WTC11 (cell line): Measurements from ENCODE around the gene TMEM164. TPM values are rescaled to one million over a fixed set of nuclear protein-coding genes. Genes with fewer than 3 reads are reported as not detected.

Experiments used
- ATAC-seq: fragments of 200-7000 bp; cut with Tn5 transposase; 2 replicates; pipeline ENCODE4 v1.10.0; 2021; ENCODE audit warnings: mild to moderate bottlenecking, moderate library complexity
- CTCF ChIA-PET: fragments of 300-600 bp; sonication (Branson Sonifier 250); formaldehyde crosslinking; loops from one replicate; lab custom pipeline; 2021; ENCODE audit warnings: antibody characterized with exemption; lab: Charles Lee
- POLR2A ChIA-PET: fragments of 350-600 bp; sonication (Branson Sonifier 250); formaldehyde crosslinking; loops from one replicate; lab custom pipeline; 2021; ENCODE audit warnings: antibody characterized with exemption; lab: Charles Lee
- DNase-seq: peaks from one replicate; pipeline ENCODE4 v3.0.0; 2021; ENCODE audit warnings: low spot score
- H3K27ac Mint-ChIP-seq: 2 replicates; pipeline ENCODE4 v1.8.0; 2021; ENCODE audit warnings: mixed read lengths
- H3K27me3 Mint-ChIP-seq: 2 replicates; pipeline ENCODE4 v1.8.0; 2021; ENCODE audit warnings: low read depth, mild to moderate bottlenecking, moderate library complexity, mixed read lengths
- H3K36me3 Mint-ChIP-seq: 2 replicates; pipeline ENCODE4 v1.8.0; 2021; ENCODE audit warnings: mixed read lengths
- H3K4me1 Mint-ChIP-seq: 2 replicates; pipeline ENCODE4 v1.8.0; 2022; ENCODE audit warnings: mixed read lengths
- H3K4me3 Mint-ChIP-seq: 2 replicates; pipeline ENCODE4 v1.8.0; 2021; ENCODE audit warnings: mild to moderate bottlenecking, moderate library complexity, mixed read lengths
- H3K9me3 Mint-ChIP-seq: 2 replicates; pipeline ENCODE4 v1.8.0; 2021; ENCODE audit warnings: mixed read lengths
- CBFB ChIP-seq: sonication (generic); formaldehyde crosslinking; IDR thresholded peaks from 2 replicates; pipeline ENCODE4 v1.8.1; 2022; ENCODE audit warnings: mild to moderate bottlenecking, low read depth, missing genetic modification reagents
- CDX4 ChIP-seq: fragments of 250-450 bp; sonication (Bioruptor Pico); IDR thresholded peaks from 2 replicates; pipeline ENCODE4 v1.9.0; 2021; ENCODE audit warnings: moderate library complexity, mild to moderate bottlenecking, inconsistent platforms, borderline replicate concordance
- CREM ChIP-seq: sonication (generic); formaldehyde crosslinking; IDR thresholded peaks from 2 replicates; pipeline ENCODE4 v1.8.1; 2022; ENCODE audit warnings: mild to moderate bottlenecking, missing genetic modification reagents, moderate library complexity
- FOXP1 ChIP-seq: sonication (generic); formaldehyde crosslinking; IDR thresholded peaks from 2 replicates; pipeline ENCODE4 v1.8.0; 2022; ENCODE audit warnings: missing genetic modification reagents, mild to moderate bottlenecking, moderate library complexity, borderline replicate concordance
- GTF2I ChIP-seq: fragments of 250-450 bp; sonication (Bioruptor Pico); conservative IDR thresholded peaks from 2 replicates; pipeline ENCODE4 v1.4.0; 2021; ENCODE audit warnings: mild to moderate bottlenecking
- NFE2L1 ChIP-seq: sonication (generic); formaldehyde crosslinking; IDR thresholded peaks from 2 replicates; pipeline ENCODE4 v1.8.1; 2023; ENCODE audit warnings: missing genetic modification reagents
- NFYB ChIP-seq: sonication (generic); formaldehyde crosslinking; conservative IDR thresholded peaks from 2 replicates; pipeline ENCODE4 v1.8.0; 2022; ENCODE audit warnings: low read depth, missing genetic modification reagents
- PREB ChIP-seq: sonication (generic); formaldehyde crosslinking; IDR thresholded peaks from 2 replicates; pipeline ENCODE4 v1.8.1; 2022; ENCODE audit warnings: mild to moderate bottlenecking, missing genetic modification reagents, moderate library complexity, borderline replicate concordance
- PRRX2 ChIP-seq: fragments of 250-450 bp; sonication (Bioruptor Pico); IDR thresholded peaks from 2 replicates; pipeline ENCODE4 v1.8.0; 2021; ENCODE audit warnings: mild to moderate bottlenecking
- RELA ChIP-seq: sonication (generic); formaldehyde crosslinking; IDR thresholded peaks from 2 replicates; pipeline ENCODE4 v1.8.1; 2022; ENCODE audit warnings: missing genetic modification reagents, mild to moderate bottlenecking, borderline replicate concordance
- ZNF121 ChIP-seq: sonication (generic); formaldehyde crosslinking; IDR thresholded peaks from 2 replicates; pipeline ENCODE4 v1.8.0; 2023; ENCODE audit warnings: missing genetic modification reagents
- ZNF425 ChIP-seq: fragments of 250-450 bp; sonication (Bioruptor Pico); conservative IDR thresholded peaks from 2 replicates; pipeline ENCODE4 v1.9.0; 2021; ENCODE audit warnings: mild to moderate bottlenecking
- total RNA-seq: library from RNA; stranded (reverse); gene quantifications from 3 replicates; pipeline ENCODE4 v1.2.3, GENCODE V29; 2021
- TF ChIP-seq, protein P1 (sequence below): sonication (generic); formaldehyde crosslinking; IDR thresholded peaks from 2 replicates; pipeline ENCODE4 v1.8.1; 2023; ENCODE audit warnings: mild to moderate bottlenecking, missing genetic modification reagents, borderline replicate concordance
- TF ChIP-seq, protein P2 (sequence below): sonication (generic); formaldehyde crosslinking; IDR thresholded peaks from 2 replicates; pipeline ENCODE4 v1.8.1; 2023; ENCODE audit warnings: mild to moderate bottlenecking, missing genetic modification reagents
- TF ChIP-seq, protein P3 (sequence below): sonication (generic); formaldehyde crosslinking; IDR thresholded peaks from 2 replicates; pipeline ENCODE4 v1.8.0; 2022; ENCODE audit warnings: mild to moderate bottlenecking, missing genetic modification reagents
- TF ChIP-seq, protein P4 (sequence below): sonication (generic); formaldehyde crosslinking; IDR thresholded peaks from 2 replicates; pipeline ENCODE4 v1.8.1; 2023; ENCODE audit warnings: mild to moderate bottlenecking, missing genetic modification reagents, moderate library complexity
- TF ChIP-seq, protein P5 (sequence below): sonication (generic); formaldehyde crosslinking; IDR thresholded peaks from 2 replicates; pipeline ENCODE4 v1.8.1; 2022; ENCODE audit warnings: low read depth, missing genetic modification reagents, borderline replicate concordance
- TF ChIP-seq, protein P6 (sequence below): sonication (generic); formaldehyde crosslinking; conservative IDR thresholded peaks from 2 replicates; pipeline ENCODE4 v1.8.1; 2023; ENCODE audit warnings: mild to moderate bottlenecking, low read depth, missing genetic modification reagents, moderate library complexity

Gene TMEM164
- total RNA-seq, 1 experiment from 2014 or later, result 16.0 TPM

- no peaks in the 10 kb centered on the region for H3K9me3 Mint-ChIP-seq
- TF ChIP-seq PRRX2, result no peak
- TF ChIP-seq, protein P1, sequence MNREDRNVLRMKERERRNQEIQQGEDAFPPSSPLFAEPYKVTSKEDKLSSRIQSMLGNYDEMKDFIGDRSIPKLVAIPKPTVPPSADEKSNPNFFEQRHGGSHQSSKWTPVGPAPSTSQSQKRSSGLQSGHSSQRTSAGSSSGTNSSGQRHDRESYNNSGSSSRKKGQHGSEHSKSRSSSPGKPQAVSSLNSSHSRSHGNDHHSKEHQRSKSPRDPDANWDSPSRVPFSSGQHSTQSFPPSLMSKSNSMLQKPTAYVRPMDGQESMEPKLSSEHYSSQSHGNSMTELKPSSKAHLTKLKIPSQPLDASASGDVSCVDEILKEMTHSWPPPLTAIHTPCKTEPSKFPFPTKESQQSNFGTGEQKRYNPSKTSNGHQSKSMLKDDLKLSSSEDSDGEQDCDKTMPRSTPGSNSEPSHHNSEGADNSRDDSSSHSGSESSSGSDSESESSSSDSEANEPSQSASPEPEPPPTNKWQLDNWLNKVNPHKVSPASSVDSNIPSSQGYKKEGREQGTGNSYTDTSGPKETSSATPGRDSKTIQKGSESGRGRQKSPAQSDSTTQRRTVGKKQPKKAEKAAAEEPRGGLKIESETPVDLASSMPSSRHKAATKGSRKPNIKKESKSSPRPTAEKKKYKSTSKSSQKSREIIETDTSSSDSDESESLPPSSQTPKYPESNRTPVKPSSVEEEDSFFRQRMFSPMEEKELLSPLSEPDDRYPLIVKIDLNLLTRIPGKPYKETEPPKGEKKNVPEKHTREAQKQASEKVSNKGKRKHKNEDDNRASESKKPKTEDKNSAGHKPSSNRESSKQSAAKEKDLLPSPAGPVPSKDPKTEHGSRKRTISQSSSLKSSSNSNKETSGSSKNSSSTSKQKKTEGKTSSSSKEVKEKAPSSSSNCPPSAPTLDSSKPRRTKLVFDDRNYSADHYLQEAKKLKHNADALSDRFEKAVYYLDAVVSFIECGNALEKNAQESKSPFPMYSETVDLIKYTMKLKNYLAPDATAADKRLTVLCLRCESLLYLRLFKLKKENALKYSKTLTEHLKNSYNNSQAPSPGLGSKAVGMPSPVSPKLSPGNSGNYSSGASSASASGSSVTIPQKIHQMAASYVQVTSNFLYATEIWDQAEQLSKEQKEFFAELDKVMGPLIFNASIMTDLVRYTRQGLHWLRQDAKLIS (CRISPR knock-in tag), result no peak
- TF ChIP-seq, all 79 proteins: peak for 0
- H3K4me1 Mint-ChIP-seq, result peaks cover 4% of the 10 kb centered on the region
- DNase-seq (no peak), ATAC-seq (peak; percentile 34; the same call in 1 of the 2 replicates)
- H3K27me3 Mint-ChIP-seq, result no peaks in the 10 kb centered on the region
- H3K4me3 Mint-ChIP-seq, result no peak overlapping the region
- no peak overlapping the region for H3K27ac Mint-ChIP-seq
- POLR2A ChIA-PET, result no interaction called here
- no peaks in the 10 kb centered on the region for H3K36me3 Mint-ChIP-seq
- CTCF ChIA-PET, result interaction anchor here (0.5 kb wide), 1 partner anchor 10 kb away, joined by 4 read pairs; no protein-coding TSS in a partner anchor
Observed at GRCh38 chrX:110139172-110139571, 136.3 kb downstream of the TMEM164 start.

GRCh38 chrX:110142096-110142495 is 139.2 kb downstream of the TMEM164 start:
- POLR2A ChIA-PET, result no interaction called here
- CTCF ChIA-PET, result no interaction called here
- no peaks in the 10 kb centered on the region for H3K36me3 Mint-ChIP-seq
- no peaks in the 10 kb centered on the region for H3K9me3 Mint-ChIP-seq
- H3K4me1 Mint-ChIP-seq, result peaks cover 13% of the 10 kb centered on the region
- TF ChIP-seq RELA (no peak), CDX4 (CRISPR knock-in tag) (no peak), NFYB (CRISPR knock-in tag) (no peak), CBFB (no peak), PRRX2 (no peak), ZNF425 (no peak), PREB (no peak), FOXP1 (CRISPR knock-in tag) (no peak), GTF2I (CRISPR knock-in tag) (no peak), ZNF121 (CRISPR knock-in tag) (no peak), CREM (no peak), NFE2L1 (no peak)
- TF ChIP-seq, protein P2, sequence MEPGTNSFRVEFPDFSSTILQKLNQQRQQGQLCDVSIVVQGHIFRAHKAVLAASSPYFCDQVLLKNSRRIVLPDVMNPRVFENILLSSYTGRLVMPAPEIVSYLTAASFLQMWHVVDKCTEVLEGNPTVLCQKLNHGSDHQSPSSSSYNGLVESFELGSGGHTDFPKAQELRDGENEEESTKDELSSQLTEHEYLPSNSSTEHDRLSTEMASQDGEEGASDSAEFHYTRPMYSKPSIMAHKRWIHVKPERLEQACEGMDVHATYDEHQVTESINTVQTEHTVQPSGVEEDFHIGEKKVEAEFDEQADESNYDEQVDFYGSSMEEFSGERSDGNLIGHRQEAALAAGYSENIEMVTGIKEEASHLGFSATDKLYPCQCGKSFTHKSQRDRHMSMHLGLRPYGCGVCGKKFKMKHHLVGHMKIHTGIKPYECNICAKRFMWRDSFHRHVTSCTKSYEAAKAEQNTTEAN (CRISPR knock-in tag), result no peak
- TF ChIP-seq, protein P3, sequence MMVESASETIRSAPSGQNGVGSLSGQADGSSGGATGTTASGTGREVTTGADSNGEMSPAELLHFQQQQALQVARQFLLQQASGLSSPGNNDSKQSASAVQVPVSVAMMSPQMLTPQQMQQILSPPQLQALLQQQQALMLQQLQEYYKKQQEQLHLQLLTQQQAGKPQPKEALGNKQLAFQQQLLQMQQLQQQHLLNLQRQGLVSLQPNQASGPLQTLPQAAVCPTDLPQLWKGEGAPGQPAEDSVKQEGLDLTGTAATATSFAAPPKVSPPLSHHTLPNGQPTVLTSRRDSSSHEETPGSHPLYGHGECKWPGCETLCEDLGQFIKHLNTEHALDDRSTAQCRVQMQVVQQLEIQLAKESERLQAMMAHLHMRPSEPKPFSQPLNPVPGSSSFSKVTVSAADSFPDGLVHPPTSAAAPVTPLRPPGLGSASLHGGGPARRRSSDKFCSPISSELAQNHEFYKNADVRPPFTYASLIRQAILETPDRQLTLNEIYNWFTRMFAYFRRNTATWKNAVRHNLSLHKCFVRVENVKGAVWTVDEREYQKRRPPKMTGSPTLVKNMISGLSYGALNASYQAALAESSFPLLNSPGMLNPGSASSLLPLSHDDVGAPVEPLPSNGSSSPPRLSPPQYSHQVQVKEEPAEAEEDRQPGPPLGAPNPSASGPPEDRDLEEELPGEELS (CRISPR knock-in tag), result no peak
- TF ChIP-seq, protein P4, sequence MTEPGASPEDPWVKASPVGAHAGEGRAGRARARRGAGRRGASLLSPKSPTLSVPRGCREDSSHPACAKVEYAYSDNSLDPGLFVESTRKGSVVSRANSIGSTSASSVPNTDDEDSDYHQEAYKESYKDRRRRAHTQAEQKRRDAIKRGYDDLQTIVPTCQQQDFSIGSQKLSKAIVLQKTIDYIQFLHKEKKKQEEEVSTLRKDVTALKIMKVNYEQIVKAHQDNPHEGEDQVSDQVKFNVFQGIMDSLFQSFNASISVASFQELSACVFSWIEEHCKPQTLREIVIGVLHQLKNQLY (CRISPR knock-in tag), result no peak
- TF ChIP-seq, protein P5, sequence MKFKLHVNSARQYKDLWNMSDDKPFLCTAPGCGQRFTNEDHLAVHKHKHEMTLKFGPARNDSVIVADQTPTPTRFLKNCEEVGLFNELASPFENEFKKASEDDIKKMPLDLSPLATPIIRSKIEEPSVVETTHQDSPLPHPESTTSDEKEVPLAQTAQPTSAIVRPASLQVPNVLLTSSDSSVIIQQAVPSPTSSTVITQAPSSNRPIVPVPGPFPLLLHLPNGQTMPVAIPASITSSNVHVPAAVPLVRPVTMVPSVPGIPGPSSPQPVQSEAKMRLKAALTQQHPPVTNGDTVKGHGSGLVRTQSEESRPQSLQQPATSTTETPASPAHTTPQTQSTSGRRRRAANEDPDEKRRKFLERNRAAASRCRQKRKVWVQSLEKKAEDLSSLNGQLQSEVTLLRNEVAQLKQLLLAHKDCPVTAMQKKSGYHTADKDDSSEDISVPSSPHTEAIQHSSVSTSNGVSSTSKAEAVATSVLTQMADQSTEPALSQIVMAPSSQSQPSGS (CRISPR knock-in tag), result no peak
- TF ChIP-seq, protein P6, sequence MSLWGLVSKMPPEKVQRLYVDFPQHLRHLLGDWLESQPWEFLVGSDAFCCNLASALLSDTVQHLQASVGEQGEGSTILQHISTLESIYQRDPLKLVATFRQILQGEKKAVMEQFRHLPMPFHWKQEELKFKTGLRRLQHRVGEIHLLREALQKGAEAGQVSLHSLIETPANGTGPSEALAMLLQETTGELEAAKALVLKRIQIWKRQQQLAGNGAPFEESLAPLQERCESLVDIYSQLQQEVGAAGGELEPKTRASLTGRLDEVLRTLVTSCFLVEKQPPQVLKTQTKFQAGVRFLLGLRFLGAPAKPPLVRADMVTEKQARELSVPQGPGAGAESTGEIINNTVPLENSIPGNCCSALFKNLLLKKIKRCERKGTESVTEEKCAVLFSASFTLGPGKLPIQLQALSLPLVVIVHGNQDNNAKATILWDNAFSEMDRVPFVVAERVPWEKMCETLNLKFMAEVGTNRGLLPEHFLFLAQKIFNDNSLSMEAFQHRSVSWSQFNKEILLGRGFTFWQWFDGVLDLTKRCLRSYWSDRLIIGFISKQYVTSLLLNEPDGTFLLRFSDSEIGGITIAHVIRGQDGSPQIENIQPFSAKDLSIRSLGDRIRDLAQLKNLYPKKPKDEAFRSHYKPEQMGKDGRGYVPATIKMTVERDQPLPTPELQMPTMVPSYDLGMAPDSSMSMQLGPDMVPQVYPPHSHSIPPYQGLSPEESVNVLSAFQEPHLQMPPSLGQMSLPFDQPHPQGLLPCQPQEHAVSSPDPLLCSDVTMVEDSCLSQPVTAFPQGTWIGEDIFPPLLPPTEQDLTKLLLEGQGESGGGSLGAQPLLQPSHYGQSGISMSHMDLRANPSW (CRISPR knock-in tag), result no peak
- DNase-seq (no peak), ATAC-seq (no peak)
- no peaks in the 10 kb centered on the region for H3K27me3 Mint-ChIP-seq
- H3K4me3 Mint-ChIP-seq, result no peak overlapping the region
- H3K27ac Mint-ChIP-seq, result no peak overlapping the region
